Mesenchymal stem cell (in vitro differentiated cells and primary cell): ENCODE results near the gene PADI1.

Source experiments
- DNase-seq: peaks from one replicate; pipeline ENCODE4 v3.0.0-alpha.2; 2013
- H2AFZ ChIP-seq: one replicate; pipeline ENCODE4 v1.6.1; 2013; ENCODE audit warnings: low read depth, mild to moderate bottlenecking, control low read depth, inconsistent platforms, low read length, moderate library complexity
- H2AK5ac ChIP-seq: 2 replicates; pipeline ENCODE4 v1.6.1; 2013; ENCODE audit warnings: low read length, moderate library complexity, mild to moderate bottlenecking, inconsistent platforms; ENCODE audit not compliant: severe bottlenecking
- H2BK120ac ChIP-seq: one replicate; pipeline ENCODE4 v1.6.1; 2013; ENCODE audit warnings: low read depth, mild to moderate bottlenecking, inconsistent platforms, low read length, moderate library complexity
- H2BK12ac ChIP-seq, 2 experiments: one replicate each; pipeline ENCODE4 v1.6.1; 2013; ENCODE audit warnings: inconsistent platforms in 2 of 2, low read length in 2 of 2, mild to moderate bottlenecking in 2 of 2, moderate library complexity in 2 of 2, control low read depth in 1 of 2
- H2BK15ac ChIP-seq: one replicate; pipeline ENCODE4 v1.6.1; 2013; ENCODE audit warnings: mild to moderate bottlenecking, low read depth, inconsistent platforms; ENCODE audit not compliant: poor library complexity, severe bottlenecking
- H2BK5ac ChIP-seq: 2 replicates; pipeline ENCODE4 v1.6.1; 2013; ENCODE audit warnings: low read depth, mild to moderate bottlenecking, low read length, control low read depth, inconsistent platforms; ENCODE audit not compliant: poor library complexity, severe bottlenecking
- H3K14ac ChIP-seq, 2 experiments: one replicate each; pipeline ENCODE4 v1.6.1; 2013; ENCODE audit warnings: inconsistent platforms in 2 of 2, low read length in 2 of 2, control low read depth in 1 of 2, mild to moderate bottlenecking in 1 of 2, moderate library complexity in 1 of 2
- H3K18ac ChIP-seq, 2 experiments: one replicate each; pipeline ENCODE4 v1.6.1; 2013; ENCODE audit warnings: inconsistent platforms in 2 of 2, low read length in 2 of 2, control low read depth in 1 of 2, low read depth in 1 of 2, mild to moderate bottlenecking in 1 of 2
- H3K23ac ChIP-seq, 2 experiments: one replicate each; pipeline ENCODE4 v1.6.1; 2013; ENCODE audit warnings: inconsistent platforms in 2 of 2, low read length in 2 of 2, mild to moderate bottlenecking in 2 of 2, moderate library complexity in 2 of 2, control low read depth in 1 of 2
- H3K27ac ChIP-seq: 2 replicates; pipeline ENCODE4 v1.5.1; 2013; ENCODE audit warnings: mild to moderate bottlenecking, moderate library complexity, low read length, control low read depth, inconsistent platforms; ENCODE audit not compliant: poor library complexity, severe bottlenecking
- H3K27me3 ChIP-seq, 2 experiments: 2 replicates each; pipeline versions ENCODE4 v1.6.1 to v1.7.0; 2013; ENCODE audit warnings: low read length in 2 of 2, mild to moderate bottlenecking in 2 of 2, moderate library complexity in 2 of 2, control low read depth in 1 of 2, inconsistent platforms in 1 of 2; ENCODE audit not compliant: control insufficient read depth in 1 of 2, insufficient read depth in 1 of 2
- H3K36me3 ChIP-seq, 2 experiments: 2 replicates each; pipeline versions ENCODE4 v1.6.1 to v1.7.0; 2013; ENCODE audit warnings: low read length in 2 of 2, control low read depth in 1 of 2, inconsistent platforms in 1 of 2, low read depth in 1 of 2, mild to moderate bottlenecking in 1 of 2; ENCODE audit not compliant: insufficient read depth in 2 of 2, control insufficient read depth in 1 of 2
- H3K4ac ChIP-seq, 2 experiments: one replicate each; pipeline ENCODE4 v1.6.1; 2013; ENCODE audit warnings: inconsistent platforms in 2 of 2, low read length in 2 of 2, mild to moderate bottlenecking in 2 of 2, moderate library complexity in 2 of 2, control low read depth in 1 of 2, low read depth in 1 of 2
- H3K4me1 ChIP-seq: 2 replicates; pipeline ENCODE4 v1.6.1; 2013; ENCODE audit warnings: low read depth, low read length, control low read depth; ENCODE audit not compliant: control insufficient read depth, insufficient read depth
- H3K4me2 ChIP-seq: 2 replicates; pipeline ENCODE4 v1.6.1; 2013; ENCODE audit warnings: low read length, mild to moderate bottlenecking, inconsistent platforms; ENCODE audit not compliant: poor library complexity, severe bottlenecking
- H3K4me3 ChIP-seq, 2 experiments: 2 replicates each; pipeline versions ENCODE4 v1.5.1 to v1.7.0; 2013; ENCODE audit warnings: low read length in 2 of 2, mild to moderate bottlenecking in 2 of 2, control low read depth in 1 of 2, low read depth in 1 of 2; ENCODE audit not compliant: insufficient read depth in 1 of 2
- H3K79me1 ChIP-seq: replicated peaks from 2 replicates; pipeline ENCODE4 v1.6.1; 2013; ENCODE audit warnings: mild to moderate bottlenecking, control low read depth, low read length, inconsistent platforms; ENCODE audit not compliant: poor library complexity, severe bottlenecking
- H3K9ac ChIP-seq: 2 replicates; pipeline ENCODE4 v1.7.0; 2013; ENCODE audit warnings: mild to moderate bottlenecking, low read length, moderate library complexity
- H3K9me3 ChIP-seq: 2 replicates; pipeline ENCODE4 v1.7.0; 2013; ENCODE audit warnings: mild to moderate bottlenecking, low read length; ENCODE audit not compliant: control insufficient read depth
- H4K8ac ChIP-seq: one replicate; pipeline ENCODE4 v1.6.1; 2013; ENCODE audit warnings: inconsistent platforms, mild to moderate bottlenecking, low read length, moderate library complexity
- H4K91ac ChIP-seq: one replicate; pipeline ENCODE4 v1.6.1; 2013; ENCODE audit warnings: mild to moderate bottlenecking, low read length, inconsistent platforms
- WGBS: methylation state at CpG from one replicate; pipeline ENCODE4 v1.1.7; 2013; ENCODE audit warnings: mixed read lengths; 5-methylcytosine and 5-hydroxymethylcytosine counted together

The PADI1 gene

DNA sequence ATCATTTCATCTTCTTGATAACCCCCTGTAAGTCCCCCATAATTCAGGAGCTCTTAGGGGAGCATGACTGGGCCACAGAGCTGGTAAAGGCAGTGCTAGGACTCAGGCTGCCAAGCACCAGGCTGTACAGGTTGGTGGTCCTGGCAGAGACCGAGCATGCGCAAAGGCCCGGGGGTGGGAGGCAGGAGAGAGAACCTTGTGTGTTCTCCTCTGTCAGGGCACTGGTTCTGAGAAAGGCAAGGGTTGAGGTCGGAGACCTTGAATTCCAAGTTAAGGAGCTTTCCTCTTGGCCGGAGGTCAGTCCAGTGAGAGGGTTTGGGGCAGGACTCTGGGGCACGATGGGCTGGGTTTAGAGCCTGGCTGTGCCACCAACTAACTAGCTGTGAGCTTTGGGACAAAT is 67.1 kb downstream of the PADI1 start:
- H3K79me1 ChIP-seq = no peaks in the 10 kb centered on the region
- no peaks in the 10 kb centered on the region for H3K36me3 ChIP-seq
- no peak overlapping the region for H2BK12ac ChIP-seq
- no peak overlapping the region for H3K4me3 ChIP-seq
- no peak overlapping the region for H2AFZ ChIP-seq
- H3K27ac ChIP-seq = no peak overlapping the region
- no peak overlapping the region for H3K4me2 ChIP-seq
- WGBS = 78% methylated on average over 5 of the region's 6 CpGs
- no peak overlapping the region for H2AK5ac ChIP-seq
- no peak overlapping the region for H3K4ac ChIP-seq
- no peak overlapping the region for H3K18ac ChIP-seq
- no peak overlapping the region for H3K9ac ChIP-seq
- H4K8ac ChIP-seq = no peak overlapping the region
- H3K9me3 ChIP-seq = no peaks in the 10 kb centered on the region
- H3K27me3 ChIP-seq = peaks cover 0 to 60% of the 10 kb centered on the region in 2 experiments
- H2BK15ac ChIP-seq = no peak overlapping the region
- no peak for DNase-seq
- H3K14ac ChIP-seq = no peak overlapping the region
- peaks cover 9% of the 10 kb centered on the region for H3K4me1 ChIP-seq
- no peak overlapping the region for H3K23ac ChIP-seq
- H2BK120ac ChIP-seq = no peak overlapping the region
- H2BK5ac ChIP-seq = no peak overlapping the region
- H4K91ac ChIP-seq = no peak overlapping the region

DNA sequence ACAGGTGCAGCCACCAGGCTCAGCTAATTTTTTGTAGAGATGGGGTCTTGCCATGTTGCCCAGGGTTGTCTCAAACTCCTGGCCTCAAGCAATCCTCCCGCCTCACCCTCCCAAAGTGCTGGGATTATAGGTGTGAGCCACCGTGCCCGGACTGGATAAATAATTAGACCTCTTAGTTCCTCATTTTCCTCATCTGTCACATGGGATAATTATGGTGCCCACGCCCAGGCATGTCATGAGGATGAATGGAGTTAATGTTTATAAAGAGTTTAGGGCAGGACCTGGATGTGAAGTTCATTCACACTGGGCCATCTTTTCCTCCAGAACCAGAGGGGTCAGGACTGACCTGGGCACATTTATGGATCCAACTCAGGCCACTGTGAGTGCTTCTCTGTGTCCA is 67.7 kb downstream of the PADI1 start:
- WGBS = 82% methylated on average over 4 of the region's 4 CpGs
- Histone ChIP-seq H2BK5ac (no peak overlapping the region), H3K4ac (no peak overlapping the region), H4K8ac (no peak overlapping the region), H3K36me3 (no peaks in the 10 kb centered on the region), H3K4me1 (peaks cover 10% of the 10 kb centered on the region), H3K9me3 (no peaks in the 10 kb centered on the region), H3K27me3 (peaks cover 0 to 58% of the 10 kb centered on the region in 2 experiments), H3K79me1 (no peaks in the 10 kb centered on the region), H3K14ac (no peak overlapping the region), H3K27ac (no peak overlapping the region), H2BK12ac (no peak overlapping the region), H3K23ac (no peak overlapping the region), H3K9ac (no peak overlapping the region), H2AK5ac (no peak overlapping the region), H2BK120ac (no peak overlapping the region), H2BK15ac (no peak overlapping the region), H2AFZ (no peak overlapping the region), H3K18ac (no peak overlapping the region), H3K4me3 (no peak overlapping the region), H3K4me2 (no peak overlapping the region), H4K91ac (no peak overlapping the region)
- DNase-seq = no peak

DNA sequence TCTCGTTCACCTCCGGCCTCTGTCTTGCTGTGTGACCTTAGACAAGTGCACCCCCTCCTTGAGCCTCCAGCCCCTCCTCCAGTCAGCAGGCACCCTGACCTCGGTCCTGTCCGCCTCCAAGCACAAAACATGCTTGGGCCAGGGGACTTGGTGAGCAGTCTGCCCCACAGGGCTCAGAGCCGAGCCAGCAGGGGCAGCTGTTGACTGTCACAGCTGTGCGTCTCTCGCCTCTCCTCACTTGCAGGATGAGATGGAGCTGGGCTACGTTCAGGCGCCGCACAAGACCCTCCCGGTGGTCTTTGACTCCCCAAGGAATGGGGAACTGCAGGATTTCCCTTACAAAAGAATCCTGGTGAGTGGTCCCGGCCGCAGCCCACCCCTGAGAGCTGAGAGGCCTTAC is 68.2 kb downstream of the PADI1 start:
- no peak overlapping the region for H2BK5ac ChIP-seq
- no peaks in the 10 kb centered on the region for H3K79me1 ChIP-seq
- H3K4me1 ChIP-seq = peaks cover 12% of the 10 kb centered on the region
- no peak overlapping the region for H3K4me2 ChIP-seq
- no peak overlapping the region for H3K4ac ChIP-seq
- H4K8ac ChIP-seq = no peak overlapping the region
- H3K4me3 ChIP-seq = no peak overlapping the region
- H3K14ac ChIP-seq = no peak overlapping the region
- H3K9ac ChIP-seq = no peak overlapping the region
- no peaks in the 10 kb centered on the region for H3K36me3 ChIP-seq
- no peak overlapping the region for H2BK15ac ChIP-seq
- no peak overlapping the region for H3K27ac ChIP-seq
- H4K91ac ChIP-seq = no peak overlapping the region
- DNase-seq = no peak
- WGBS = 94% methylated on average over 13 of the region's 13 CpGs
- H2BK120ac ChIP-seq = no peak overlapping the region
- H3K23ac ChIP-seq = peak overlapping the region in 1 of 2 experiments; percentile 60
- no peak overlapping the region for H2AFZ ChIP-seq
- H3K18ac ChIP-seq = no peak overlapping the region
- H2BK12ac ChIP-seq = no peak overlapping the region
- H2AK5ac ChIP-seq = no peak overlapping the region
- no peaks in the 10 kb centered on the region for H3K9me3 ChIP-seq
- H3K27me3 ChIP-seq = peaks cover 0 to 58% of the 10 kb centered on the region in 2 experiments

DNA sequence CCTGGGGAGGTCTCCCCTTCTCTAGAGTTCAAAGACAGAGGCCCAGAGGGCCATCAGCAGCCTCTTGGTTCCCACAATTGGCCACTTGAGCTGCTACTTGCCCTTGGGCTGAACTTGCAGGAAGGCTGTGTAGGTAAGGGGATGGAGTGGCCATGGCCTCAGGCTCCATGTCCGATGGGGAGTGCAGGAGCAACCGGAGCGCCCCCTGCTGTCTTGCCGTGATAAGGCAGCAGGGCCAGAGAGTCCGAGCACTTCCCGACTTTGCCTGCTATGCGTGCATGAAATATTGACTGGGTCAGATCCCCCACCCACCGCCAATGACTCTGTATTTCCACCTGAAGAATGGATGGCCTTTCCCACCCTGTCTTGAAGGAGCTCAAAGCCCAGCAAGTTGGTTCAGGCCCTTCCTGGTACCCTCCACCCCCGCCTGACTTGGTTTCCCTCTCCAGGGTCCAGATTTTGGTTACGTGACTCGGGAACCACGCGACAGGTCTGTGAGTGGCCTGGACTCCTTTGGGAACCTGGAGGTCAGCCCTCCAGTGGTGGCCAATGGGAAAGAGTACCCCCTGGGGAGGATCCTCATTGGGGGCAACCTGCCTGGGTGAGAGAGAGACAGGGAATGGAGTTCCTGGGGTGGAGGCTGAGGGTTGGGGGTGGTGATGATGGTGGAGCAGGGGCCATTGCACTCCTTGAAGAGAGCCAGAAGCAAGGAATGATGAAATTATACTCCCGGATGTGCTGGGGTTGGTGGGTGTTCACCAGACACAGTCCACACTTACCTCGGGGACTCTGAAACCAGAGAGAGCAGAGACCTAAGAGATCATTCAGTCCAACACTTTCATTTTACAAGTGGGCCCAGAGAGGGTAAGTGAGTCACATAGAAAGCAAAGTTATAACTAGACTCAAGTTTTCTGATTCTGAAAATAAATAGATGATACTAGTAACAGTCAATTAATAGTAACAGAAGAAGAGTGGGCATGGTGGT is 69.5 kb downstream of the PADI1 start:
- Histone ChIP-seq H2BK15ac (no peak overlapping the region), H2BK5ac (no peak overlapping the region), H3K27ac (no peak overlapping the region), H3K4ac (no peak overlapping the region), H2AK5ac (peak overlapping the region; percentile 26), H4K91ac (no peak overlapping the region), H3K79me1 (no peaks in the 10 kb centered on the region), H3K18ac (no peak overlapping the region), H3K4me3 (no peak overlapping the region), H3K9me3 (no peaks in the 10 kb centered on the region), H3K4me1 (peaks cover 12% of the 10 kb centered on the region), H3K14ac (peak overlapping the region in 1 of 2 experiments; percentile 1), H2BK12ac (no peak overlapping the region), H2AFZ (peak overlapping the region; percentile 57), H3K23ac (no peak overlapping the region), H3K4me2 (no peak overlapping the region), H3K36me3 (no peaks in the 10 kb centered on the region), H2BK120ac (no peak overlapping the region), H4K8ac (no peak overlapping the region), H3K27me3 (peaks cover 0 to 65% of the 10 kb centered on the region in 2 experiments), H3K9ac (no peak overlapping the region)
- DNase-seq = peak; percentile 52
- WGBS = 33% methylated on average over 14 of the region's 15 CpGs
